ENCODE data around the gene MAMSTR. TPM values are rescaled to one million over a fixed set of nuclear protein-coding genes. Genes with fewer than 3 reads are reported as not detected.

The MAMSTR gene
- total RNA-seq, 4 donors from 2014 or later = 0.57 to 1.6 (median 1.5) TPM

DNA sequence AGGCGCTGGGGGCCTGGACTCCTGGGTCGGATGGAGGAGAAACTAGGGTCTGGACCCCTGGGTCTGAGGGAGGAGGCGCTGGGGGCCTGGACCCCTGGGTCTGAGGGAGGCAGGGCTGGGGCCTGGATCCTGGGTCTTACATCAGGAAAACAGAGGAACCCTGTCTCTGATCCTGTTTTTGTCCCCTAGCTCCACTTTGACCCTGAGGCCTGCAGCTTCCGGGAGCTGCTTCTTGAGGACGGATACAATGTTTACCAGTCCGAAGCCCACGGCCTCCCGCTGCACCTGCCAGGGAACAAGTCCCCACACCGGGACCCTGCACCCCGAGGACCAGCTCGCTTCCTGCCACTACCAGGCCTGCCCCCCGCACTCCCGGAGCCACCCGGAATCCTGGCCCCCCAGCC, 38.2 kb upstream of the MAMSTR start:
- WGBS = 100% methylated on average over 2 of the region's 14 CpGs
- no peak for DNase-seq (ENCODE audit: low spot score in 2 of 2)
- TF ChIP-seq POLR2A (IDR thresholded peaks at IDR 0.05) (no peak), POLR2AphosphoS5 (IDR thresholded peaks at IDR 0.05) (no peak), EP300 (IDR thresholded peaks at IDR 0.05) (no peak)
- TF ChIP-seq, protein P1, sequence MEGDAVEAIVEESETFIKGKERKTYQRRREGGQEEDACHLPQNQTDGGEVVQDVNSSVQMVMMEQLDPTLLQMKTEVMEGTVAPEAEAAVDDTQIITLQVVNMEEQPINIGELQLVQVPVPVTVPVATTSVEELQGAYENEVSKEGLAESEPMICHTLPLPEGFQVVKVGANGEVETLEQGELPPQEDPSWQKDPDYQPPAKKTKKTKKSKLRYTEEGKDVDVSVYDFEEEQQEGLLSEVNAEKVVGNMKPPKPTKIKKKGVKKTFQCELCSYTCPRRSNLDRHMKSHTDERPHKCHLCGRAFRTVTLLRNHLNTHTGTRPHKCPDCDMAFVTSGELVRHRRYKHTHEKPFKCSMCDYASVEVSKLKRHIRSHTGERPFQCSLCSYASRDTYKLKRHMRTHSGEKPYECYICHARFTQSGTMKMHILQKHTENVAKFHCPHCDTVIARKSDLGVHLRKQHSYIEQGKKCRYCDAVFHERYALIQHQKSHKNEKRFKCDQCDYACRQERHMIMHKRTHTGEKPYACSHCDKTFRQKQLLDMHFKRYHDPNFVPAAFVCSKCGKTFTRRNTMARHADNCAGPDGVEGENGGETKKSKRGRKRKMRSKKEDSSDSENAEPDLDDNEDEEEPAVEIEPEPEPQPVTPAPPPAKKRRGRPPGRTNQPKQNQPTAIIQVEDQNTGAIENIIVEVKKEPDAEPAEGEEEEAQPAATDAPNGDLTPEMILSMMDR (IDR thresholded peaks at IDR 0.05) = no peak

DNA sequence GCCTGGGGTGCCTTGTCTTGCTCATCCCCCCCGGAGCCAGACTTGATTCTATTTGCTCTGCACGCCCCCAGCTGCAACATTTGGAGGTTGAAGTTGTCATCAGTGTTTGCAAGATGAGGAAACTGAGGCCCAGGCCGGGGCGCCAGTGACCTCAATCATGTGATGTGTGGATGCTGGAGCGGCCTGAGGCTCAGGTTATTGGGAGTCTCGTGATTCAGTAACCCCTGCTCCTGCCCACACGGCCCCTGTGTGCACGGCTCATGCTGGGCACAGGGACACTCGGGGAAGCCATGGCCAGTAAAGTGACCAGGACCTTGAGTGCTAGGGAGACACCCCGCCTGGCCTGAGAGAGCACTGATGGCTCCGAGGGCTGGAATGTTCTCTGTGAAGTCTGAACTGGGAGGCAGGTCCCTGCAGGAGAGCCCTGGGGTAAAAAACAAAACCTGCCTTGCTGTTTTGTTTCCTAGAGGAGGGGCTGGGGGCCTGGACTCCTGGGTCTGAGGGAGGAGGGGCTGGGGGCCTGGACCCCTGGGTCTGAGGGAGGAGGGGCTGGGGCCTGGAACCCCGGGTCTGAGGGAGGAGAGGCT, 37.7 kb upstream of the MAMSTR start:
- Histone ChIP-seq H3K4me1 (peaks cover 15% of the 10 kb centered on the region), H3K27me3 (peaks cover 3% of the 10 kb centered on the region), H3K36me3 (no peaks in the 10 kb centered on the region), H3K9me3 (no peaks in the 10 kb centered on the region), H3K27ac (no peak overlapping the region), H3K4me3 (no peak overlapping the region)
- WGBS = 83% methylated on average over 11 of the region's 12 CpGs
- DNase-seq (ENCODE audit: low spot score in 2 of 2) = no peak
- TF ChIP-seq POLR2A (IDR thresholded peaks at IDR 0.05) = no peak
- TF ChIP-seq, protein P1 (IDR thresholded peaks at IDR 0.05) = no peak
- TF ChIP-seq EP300 (IDR thresholded peaks at IDR 0.05) = no peak
- TF ChIP-seq POLR2AphosphoS5 (IDR thresholded peaks at IDR 0.05) = no peak

More for the DNA sequence above, 38.2 kb upstream of the MAMSTR start:
- Histone ChIP-seq H3K27ac (no peak overlapping the region), H3K9me3 (no peaks in the 10 kb centered on the region), H3K4me3 (no peak overlapping the region), H3K4me1 (peaks cover 9% of the 10 kb centered on the region), H3K27me3 (peaks cover 3% of the 10 kb centered on the region), H3K36me3 (no peaks in the 10 kb centered on the region)

DNA sequence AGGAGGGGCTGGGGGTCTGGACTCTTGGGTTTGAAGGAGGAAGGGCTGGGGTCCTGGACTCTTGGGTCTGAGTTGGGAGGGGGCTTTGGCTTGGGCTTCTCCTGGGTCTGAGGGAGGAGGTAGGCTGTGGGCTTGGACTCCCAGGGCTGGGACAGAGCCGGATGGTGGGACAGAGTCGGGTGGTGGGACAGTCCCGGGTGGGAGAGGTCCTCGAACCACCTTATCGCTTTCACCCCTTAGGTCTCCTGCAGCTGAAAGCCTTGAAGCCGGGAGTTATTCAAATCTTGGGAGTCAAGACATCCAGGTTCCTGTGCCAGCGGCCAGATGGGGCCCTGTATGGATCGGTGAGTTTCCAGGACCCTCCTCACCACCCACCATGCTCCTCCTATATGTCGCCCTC, 37.2 kb upstream of the MAMSTR start:
- Histone ChIP-seq H3K4me3 (no peak overlapping the region), H3K27me3 (peaks cover 3% of the 10 kb centered on the region), H3K36me3 (no peaks in the 10 kb centered on the region), H3K4me1 (peaks cover 20% of the 10 kb centered on the region), H3K27ac (no peak overlapping the region), H3K9me3 (no peaks in the 10 kb centered on the region)
- TF ChIP-seq EP300 (IDR thresholded peaks at IDR 0.05) (no peak), POLR2A (IDR thresholded peaks at IDR 0.05) (no peak), POLR2AphosphoS5 (IDR thresholded peaks at IDR 0.05) (no peak)
- TF ChIP-seq, protein P1 (IDR thresholded peaks at IDR 0.05) = no peak
- no peak for DNase-seq (ENCODE audit: low spot score in 2 of 2)
- 73% methylated on average over 3 of the region's 9 CpGs for WGBS

DNA sequence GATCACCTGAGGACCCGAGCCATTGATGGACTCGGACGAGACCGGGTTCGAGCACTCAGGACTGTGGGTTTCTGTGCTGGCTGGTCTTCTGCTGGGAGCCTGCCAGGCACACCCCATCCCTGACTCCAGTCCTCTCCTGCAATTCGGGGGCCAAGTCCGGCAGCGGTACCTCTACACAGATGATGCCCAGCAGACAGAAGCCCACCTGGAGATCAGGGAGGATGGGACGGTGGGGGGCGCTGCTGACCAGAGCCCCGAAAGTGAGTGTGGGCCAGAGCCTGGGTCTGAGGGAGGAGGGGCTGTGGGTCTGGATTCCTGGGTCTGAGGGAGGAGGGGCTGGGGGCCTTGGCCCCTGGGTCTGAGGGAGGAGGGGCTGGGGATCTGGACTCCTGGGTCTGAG, 36.7 kb upstream of the MAMSTR start:
- 92% methylated on average over 2 of the region's 11 CpGs for WGBS
- DNase-seq (ENCODE audit: low spot score in 2 of 2) = no peak
- TF ChIP-seq, protein P1 (IDR thresholded peaks at IDR 0.05) = no peak
- no peak for TF ChIP-seq EP300 (IDR thresholded peaks at IDR 0.05)
- no peak for TF ChIP-seq POLR2A (IDR thresholded peaks at IDR 0.05)
- no peak for TF ChIP-seq POLR2AphosphoS5 (IDR thresholded peaks at IDR 0.05)

DNA sequence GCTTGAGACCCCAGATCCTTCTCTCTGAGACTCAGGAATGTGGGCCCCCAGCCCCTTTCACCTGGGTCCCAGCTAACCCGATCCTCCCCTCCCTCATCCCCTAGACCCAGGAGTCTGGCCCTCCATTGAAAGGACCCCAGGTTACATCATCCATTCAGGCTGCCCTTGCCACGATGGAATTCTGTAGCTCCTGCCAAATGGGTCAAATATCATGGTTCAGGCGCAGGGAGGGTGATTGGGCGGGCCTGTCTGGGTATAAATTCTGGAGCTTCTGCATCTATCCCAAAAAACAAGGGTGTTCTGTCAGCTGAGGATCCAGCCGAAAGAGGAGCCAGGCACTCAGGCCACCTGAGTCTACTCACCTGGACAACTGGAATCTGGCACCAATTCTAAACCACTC, 36.3 kb upstream of the MAMSTR start:
- DNase-seq (ENCODE audit: low spot score in 2 of 2) = no peak
- WGBS = 60% methylated on average over 3 of the region's 5 CpGs
- no peak for TF ChIP-seq POLR2AphosphoS5 (IDR thresholded peaks at IDR 0.05)
- TF ChIP-seq, protein P1 (IDR thresholded peaks at IDR 0.05) = no peak
- Histone ChIP-seq H3K27me3 (peaks cover under 1% of the 10 kb centered on the region), H3K36me3 (no peaks in the 10 kb centered on the region), H3K4me1 (peaks cover 21% of the 10 kb centered on the region), H3K9me3 (no peaks in the 10 kb centered on the region), H3K27ac (no peak overlapping the region), H3K4me3 (no peak overlapping the region)

More for the DNA sequence above, 36.7 kb upstream of the MAMSTR start:
- Histone ChIP-seq H3K36me3 (no peaks in the 10 kb centered on the region), H3K9me3 (no peaks in the 10 kb centered on the region), H3K4me1 (peaks cover 21% of the 10 kb centered on the region), H3K27me3 (peaks cover 3% of the 10 kb centered on the region), H3K27ac (no peak overlapping the region), H3K4me3 (no peak overlapping the region)
